Measurements from ENCODE around the gene NRG3. TPM values are rescaled to one million over a fixed set of nuclear protein-coding genes. Genes with fewer than 3 reads are reported as not detected.

The NRG3 gene
- total RNA-seq, 4 donors from 2014 or later = 0.20 to 1.1 (median 0.84) TPM; not detected in 1

DNA sequence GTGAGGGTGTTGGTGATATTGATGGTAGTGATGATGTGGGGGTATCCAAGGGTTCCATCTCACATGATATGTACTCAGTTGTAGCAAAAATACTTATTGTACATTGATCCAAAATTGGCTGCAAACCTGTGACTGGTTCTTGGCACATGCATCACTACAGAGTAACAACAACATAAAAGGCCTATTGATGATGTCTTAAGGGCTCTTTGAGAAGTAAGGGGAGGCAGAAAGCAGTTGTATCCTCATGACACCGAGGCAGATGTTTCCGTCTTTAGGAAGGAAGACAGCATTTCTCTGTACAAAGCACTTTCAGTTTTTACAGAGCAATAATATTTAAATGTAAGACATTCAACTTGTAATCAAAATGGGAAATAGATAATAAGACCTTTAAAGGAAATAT is 34.5 kb downstream of the NRG3 start:
- WGBS, 2 donors = 51 to 57% methylated on average over 2 of the region's 2 CpGs
- H3K36me3 ChIP-seq = no peaks in the 10 kb centered on the region

DNA sequence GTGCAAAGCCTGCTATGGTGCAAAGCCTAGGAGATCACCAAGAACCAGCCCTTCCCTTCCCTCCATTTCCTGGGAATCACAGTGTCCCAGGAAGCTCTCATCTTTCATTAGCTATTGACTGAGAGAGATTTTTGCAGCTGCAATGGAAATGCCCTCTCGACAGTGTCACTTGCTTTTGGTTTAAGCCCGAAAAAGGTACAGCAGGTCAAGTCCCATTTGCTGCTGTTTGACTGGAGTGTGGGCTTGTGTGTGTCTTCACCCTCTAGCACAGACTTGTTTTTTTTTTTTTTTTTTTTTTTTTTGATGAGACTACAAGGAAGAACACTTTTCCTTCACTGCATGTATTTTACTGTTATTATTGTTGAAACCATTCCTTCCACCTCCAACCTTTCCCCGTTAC is 36.3 kb downstream of the NRG3 start:
- no peak for TF ChIP-seq POLR2A (IDR thresholded peaks at IDR 0.05)
- TF ChIP-seq, protein P1, sequence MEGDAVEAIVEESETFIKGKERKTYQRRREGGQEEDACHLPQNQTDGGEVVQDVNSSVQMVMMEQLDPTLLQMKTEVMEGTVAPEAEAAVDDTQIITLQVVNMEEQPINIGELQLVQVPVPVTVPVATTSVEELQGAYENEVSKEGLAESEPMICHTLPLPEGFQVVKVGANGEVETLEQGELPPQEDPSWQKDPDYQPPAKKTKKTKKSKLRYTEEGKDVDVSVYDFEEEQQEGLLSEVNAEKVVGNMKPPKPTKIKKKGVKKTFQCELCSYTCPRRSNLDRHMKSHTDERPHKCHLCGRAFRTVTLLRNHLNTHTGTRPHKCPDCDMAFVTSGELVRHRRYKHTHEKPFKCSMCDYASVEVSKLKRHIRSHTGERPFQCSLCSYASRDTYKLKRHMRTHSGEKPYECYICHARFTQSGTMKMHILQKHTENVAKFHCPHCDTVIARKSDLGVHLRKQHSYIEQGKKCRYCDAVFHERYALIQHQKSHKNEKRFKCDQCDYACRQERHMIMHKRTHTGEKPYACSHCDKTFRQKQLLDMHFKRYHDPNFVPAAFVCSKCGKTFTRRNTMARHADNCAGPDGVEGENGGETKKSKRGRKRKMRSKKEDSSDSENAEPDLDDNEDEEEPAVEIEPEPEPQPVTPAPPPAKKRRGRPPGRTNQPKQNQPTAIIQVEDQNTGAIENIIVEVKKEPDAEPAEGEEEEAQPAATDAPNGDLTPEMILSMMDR (IDR thresholded peaks at IDR 0.05) = no peak
- TF ChIP-seq EP300 (IDR thresholded peaks at IDR 0.05) = no peak
- H3K36me3 ChIP-seq = no peaks in the 10 kb centered on the region
- H3K9me3 ChIP-seq = no peaks in the 10 kb centered on the region
- no peak overlapping the region for H3K4me3 ChIP-seq
- H3K27me3 ChIP-seq = no peaks in the 10 kb centered on the region
- no peaks in the 10 kb centered on the region for H3K4me1 ChIP-seq
- DNase-seq (ENCODE audit: low spot score in 2 of 2) = no peak
- H3K27ac ChIP-seq = no peak overlapping the region
- WGBS, 2 donors = 76 to 83% methylated on average over 3 of the region's 3 CpGs

More for the DNA sequence above, 34.5 kb downstream of the NRG3 start:
- Histone ChIP-seq H3K27me3 (no peaks in the 10 kb centered on the region), H3K4me3 (no peak overlapping the region), H3K4me1 (no peaks in the 10 kb centered on the region), H3K9me3 (no peaks in the 10 kb centered on the region), H3K27ac (no peak overlapping the region)
- no peak for TF ChIP-seq POLR2A (IDR thresholded peaks at IDR 0.05)
- TF ChIP-seq, protein P1 (IDR thresholded peaks at IDR 0.05) = no peak
- no peak for TF ChIP-seq EP300 (IDR thresholded peaks at IDR 0.05)
- no peak for DNase-seq (ENCODE audit: low spot score in 2 of 2)

DNA sequence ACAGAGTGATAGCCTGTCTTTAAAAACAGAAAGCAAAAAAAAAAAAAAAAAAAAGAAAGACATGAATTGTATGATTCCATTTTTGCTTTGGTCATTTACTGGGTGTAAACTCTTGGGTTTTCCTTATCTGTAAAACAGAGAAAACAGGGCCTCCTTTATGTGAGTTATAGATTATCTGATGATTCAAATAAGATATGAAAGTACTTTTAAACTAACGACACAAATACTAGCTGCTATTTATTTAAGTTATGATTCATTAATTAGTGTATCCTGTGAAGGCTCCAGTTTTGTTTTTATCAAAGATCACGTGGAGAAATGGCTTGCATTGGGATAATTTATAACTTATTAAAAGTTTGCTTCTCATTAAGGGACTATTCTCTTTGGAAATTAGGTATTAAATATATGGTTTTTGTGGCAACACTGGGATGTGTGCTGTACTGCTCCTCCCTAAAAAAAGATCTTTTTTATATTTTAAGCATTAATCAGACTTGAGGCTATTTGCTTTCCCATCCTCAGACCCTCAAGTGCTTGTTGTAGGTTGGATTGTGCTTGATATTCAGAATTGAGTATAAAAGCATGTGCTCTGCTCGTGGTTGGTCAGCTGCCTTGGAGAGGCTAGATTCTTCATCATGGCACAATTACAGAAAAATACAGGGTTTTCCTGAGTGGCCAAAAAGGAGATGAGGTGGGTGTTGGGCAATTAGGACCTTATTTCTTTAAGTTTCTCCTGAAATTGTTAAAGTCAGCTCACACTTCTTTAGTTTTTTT is 39.9 kb downstream of the NRG3 start:
- TF ChIP-seq, protein P1 (IDR thresholded peaks at IDR 0.05) = no peak
- Histone ChIP-seq H3K27ac (no peak overlapping the region), H3K4me1 (no peaks in the 10 kb centered on the region), H3K9me3 (no peaks in the 10 kb centered on the region), H3K27me3 (no peaks in the 10 kb centered on the region), H3K4me3 (no peak overlapping the region), H3K36me3 (no peaks in the 10 kb centered on the region)
- no peak for DNase-seq (ENCODE audit: low spot score in 2 of 2)
- 65 to 66% methylated on average over 3 of the region's 3 CpGs for WGBS, 2 donors

DNA sequence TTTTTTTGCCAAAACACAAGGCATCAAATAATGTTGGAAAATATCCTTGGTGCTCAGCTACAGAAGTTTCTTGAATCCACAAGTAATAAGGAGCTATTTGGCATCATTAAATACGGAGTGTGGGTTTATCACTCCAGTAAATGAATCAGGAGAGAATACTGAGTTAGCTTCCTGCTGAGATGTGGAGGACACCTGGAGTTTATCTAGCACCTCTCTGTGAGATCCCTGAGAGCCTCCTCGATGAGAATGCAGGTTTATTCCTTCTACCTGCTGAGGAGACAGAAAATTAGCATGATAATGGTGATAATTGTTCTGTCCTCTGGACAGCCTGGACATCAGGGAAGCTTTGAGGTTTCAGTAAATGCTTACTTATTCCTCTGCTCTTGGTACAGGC is 40.5 kb downstream of the NRG3 start:
- Histone ChIP-seq H3K27ac (no peak overlapping the region), H3K4me3 (no peak overlapping the region), H3K36me3 (no peaks in the 10 kb centered on the region), H3K4me1 (no peaks in the 10 kb centered on the region), H3K27me3 (no peaks in the 10 kb centered on the region), H3K9me3 (no peaks in the 10 kb centered on the region)
- 22 to 24% methylated on average over 2 of the region's 2 CpGs for WGBS, 2 donors
- DNase-seq (ENCODE audit: low spot score in 2 of 2) = no peak
- TF ChIP-seq EP300 (IDR thresholded peaks at IDR 0.05) (no peak), POLR2A (IDR thresholded peaks at IDR 0.05) (no peak)
- TF ChIP-seq, protein P1 (IDR thresholded peaks at IDR 0.05) = no peak

DNA sequence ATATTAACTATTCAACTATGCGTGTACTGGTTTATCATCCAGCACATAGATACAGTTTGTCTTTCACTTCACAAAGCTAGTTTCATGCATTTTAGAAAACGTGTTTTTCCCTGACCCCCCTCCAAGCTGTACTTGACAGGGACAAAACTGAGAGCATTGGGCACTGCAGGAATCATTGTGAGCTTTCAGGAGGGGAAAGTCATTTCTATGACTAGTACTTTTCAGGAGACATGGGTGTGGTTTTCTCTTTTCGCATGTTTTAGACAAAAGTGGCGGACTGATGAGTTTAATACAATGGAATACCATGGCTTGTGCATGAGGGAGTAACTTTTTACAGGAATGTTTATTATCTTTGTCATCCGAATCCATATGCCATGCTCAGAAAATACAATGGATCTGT is 42.7 kb downstream of the NRG3 start:
- Histone ChIP-seq H3K4me3 (no peak overlapping the region), H3K36me3 (no peaks in the 10 kb centered on the region), H3K27ac (no peak overlapping the region), H3K27me3 (no peaks in the 10 kb centered on the region), H3K4me1 (no peaks in the 10 kb centered on the region), H3K9me3 (no peaks in the 10 kb centered on the region)
- TF ChIP-seq EP300 (IDR thresholded peaks at IDR 0.05) (no peak), POLR2A (IDR thresholded peaks at IDR 0.05) (no peak)
- TF ChIP-seq, protein P1 (IDR thresholded peaks at IDR 0.05) = no peak
- DNase-seq (ENCODE audit: low spot score in 2 of 2) = no peak
- WGBS, 2 donors = 39 to 46% methylated on average over 5 of the region's 5 CpGs

Measured in tibial nerve (tissue), 4 donors.